SH-SY5Y (cell line): Measurements from ENCODE around the gene TRMT1.

Experiments used
- GATA2 ChIP-seq: IDR thresholded peaks from 2 replicates; pipeline ENCODE4 v1.6.1; 2011; ENCODE audit warnings: mild to moderate bottlenecking, low read depth, low read length
- GATA3 ChIP-seq: IDR thresholded peaks from 2 replicates; pipeline ENCODE4 v1.6.1; 2011; ENCODE audit warnings: low read depth, mild to moderate bottlenecking, low read length, moderate library complexity

DNA sequence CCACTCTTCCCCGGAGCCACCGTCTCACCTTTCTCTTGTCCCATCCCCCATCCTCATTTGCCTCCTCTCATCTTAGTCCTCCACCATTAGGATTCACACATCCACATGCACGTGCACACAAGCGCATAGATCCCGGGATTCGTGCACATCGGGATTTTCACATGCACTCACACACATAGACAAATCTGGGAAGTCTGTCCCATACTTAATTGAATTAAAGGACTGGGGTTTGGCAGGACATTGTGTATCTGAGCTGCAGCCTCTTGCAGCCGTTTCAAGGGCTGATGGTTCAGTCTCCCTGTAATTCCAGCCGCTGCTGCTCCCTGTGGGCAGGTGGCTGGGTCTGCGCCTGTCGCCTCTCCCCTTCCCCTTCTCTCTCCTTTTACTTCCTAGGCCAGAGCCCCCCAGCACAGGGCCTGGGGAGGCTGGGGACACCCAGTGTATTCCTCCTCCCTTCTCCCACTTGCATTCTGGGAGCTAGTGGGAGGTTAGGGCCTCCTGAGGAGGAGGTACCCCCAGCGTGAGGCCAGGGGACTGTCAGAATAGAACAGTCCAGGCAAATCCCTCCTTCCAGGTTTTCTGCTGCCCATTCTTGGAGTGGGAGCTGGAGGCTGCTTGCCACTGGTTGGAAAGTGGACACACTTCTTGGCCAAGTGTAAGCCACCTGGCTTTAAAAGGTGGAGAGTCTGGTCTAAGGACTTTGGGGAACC, 57.4 kb downstream of the TRMT1 start:
- TF ChIP-seq GATA3 (no peak), GATA2 (no peak)
